GM12872 (cell line): ENCODE measurements around the gene IQSEC3.

Source experiments
- TF ChIP-seq, protein P1 (sequence below): IDR thresholded peaks from 3 replicates; pipeline ENCODE4 v1.5.1; 2011; ENCODE audit warnings: low read depth, mild to moderate bottlenecking, low read length, moderate library complexity; ENCODE audit not compliant: insufficient read depth

The IQSEC3 gene

DNA sequence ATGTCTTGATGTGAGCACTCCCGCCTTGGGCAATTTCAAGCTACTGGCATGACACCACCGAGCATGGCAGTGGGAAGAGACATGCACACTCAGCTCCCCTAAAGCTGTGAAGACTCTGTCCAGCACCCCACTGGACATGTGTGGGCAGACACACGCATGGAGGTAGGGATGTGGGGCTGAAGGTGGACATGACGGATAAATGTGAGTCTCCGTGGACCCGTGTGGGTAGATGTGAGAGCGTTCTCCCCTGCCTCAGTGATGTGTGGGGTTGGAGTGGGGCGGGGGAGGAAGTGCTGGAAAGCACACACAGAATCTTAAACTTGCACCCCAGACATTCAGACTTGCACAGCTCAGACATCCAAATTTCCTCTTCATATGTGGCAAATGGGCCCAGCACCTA lies 134.8 kb downstream of the IQSEC3 start:
- TF ChIP-seq, protein P1, sequence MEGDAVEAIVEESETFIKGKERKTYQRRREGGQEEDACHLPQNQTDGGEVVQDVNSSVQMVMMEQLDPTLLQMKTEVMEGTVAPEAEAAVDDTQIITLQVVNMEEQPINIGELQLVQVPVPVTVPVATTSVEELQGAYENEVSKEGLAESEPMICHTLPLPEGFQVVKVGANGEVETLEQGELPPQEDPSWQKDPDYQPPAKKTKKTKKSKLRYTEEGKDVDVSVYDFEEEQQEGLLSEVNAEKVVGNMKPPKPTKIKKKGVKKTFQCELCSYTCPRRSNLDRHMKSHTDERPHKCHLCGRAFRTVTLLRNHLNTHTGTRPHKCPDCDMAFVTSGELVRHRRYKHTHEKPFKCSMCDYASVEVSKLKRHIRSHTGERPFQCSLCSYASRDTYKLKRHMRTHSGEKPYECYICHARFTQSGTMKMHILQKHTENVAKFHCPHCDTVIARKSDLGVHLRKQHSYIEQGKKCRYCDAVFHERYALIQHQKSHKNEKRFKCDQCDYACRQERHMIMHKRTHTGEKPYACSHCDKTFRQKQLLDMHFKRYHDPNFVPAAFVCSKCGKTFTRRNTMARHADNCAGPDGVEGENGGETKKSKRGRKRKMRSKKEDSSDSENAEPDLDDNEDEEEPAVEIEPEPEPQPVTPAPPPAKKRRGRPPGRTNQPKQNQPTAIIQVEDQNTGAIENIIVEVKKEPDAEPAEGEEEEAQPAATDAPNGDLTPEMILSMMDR = no peak

DNA sequence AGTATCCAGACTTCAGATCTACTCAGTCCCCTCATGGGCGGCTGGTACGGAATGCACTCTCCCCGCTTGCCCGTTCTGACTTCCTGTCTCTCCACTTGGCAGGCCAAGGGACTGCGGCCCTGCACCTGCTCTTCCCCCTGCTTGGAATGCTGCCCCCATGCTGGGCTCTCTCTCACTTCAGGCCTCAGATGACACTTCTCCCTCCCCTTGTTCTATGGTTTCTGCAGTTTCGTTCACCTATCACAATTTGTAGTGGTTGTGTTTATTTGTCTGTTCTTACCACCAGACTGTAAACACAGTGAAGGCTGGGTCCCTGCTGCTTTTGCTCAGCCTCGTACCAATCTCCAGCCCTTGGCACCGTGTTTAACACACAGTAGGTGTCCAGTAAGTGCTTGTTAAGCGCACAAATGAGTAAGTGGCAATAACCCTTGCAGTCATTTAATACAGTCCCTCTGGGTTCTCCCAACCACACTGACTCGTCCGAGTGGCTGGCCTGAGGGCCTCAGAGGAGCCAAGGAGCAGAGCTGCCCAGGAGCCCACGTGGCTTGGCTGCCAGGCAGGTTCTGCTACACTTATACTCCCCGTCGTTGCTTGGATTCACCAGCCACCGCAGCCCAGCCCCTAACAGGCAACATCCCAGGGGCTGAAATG lies 135.6 kb downstream of the IQSEC3 start:
- TF ChIP-seq, protein P1 = no peak

DNA sequence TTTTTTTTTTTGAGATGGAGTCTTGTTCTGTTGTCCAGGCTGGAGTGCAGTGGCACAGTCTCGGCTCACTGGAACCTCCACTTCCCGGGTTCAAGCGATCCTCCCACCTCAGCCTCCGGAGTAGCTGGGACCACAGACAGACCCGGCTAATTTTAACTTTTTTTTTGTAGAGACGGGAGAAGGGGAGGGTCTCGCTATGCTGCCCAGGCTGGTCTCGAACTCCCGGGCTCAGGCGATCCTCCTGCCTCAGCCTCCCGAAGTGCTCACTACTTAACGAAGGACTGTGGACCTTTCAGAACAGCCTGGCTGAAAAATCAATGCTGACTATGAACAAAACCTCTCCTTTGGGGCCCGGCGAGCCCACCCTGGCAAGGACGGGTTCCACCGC lies 136.5 kb downstream of the IQSEC3 start:
- TF ChIP-seq, protein P1 = no peak

DNA sequence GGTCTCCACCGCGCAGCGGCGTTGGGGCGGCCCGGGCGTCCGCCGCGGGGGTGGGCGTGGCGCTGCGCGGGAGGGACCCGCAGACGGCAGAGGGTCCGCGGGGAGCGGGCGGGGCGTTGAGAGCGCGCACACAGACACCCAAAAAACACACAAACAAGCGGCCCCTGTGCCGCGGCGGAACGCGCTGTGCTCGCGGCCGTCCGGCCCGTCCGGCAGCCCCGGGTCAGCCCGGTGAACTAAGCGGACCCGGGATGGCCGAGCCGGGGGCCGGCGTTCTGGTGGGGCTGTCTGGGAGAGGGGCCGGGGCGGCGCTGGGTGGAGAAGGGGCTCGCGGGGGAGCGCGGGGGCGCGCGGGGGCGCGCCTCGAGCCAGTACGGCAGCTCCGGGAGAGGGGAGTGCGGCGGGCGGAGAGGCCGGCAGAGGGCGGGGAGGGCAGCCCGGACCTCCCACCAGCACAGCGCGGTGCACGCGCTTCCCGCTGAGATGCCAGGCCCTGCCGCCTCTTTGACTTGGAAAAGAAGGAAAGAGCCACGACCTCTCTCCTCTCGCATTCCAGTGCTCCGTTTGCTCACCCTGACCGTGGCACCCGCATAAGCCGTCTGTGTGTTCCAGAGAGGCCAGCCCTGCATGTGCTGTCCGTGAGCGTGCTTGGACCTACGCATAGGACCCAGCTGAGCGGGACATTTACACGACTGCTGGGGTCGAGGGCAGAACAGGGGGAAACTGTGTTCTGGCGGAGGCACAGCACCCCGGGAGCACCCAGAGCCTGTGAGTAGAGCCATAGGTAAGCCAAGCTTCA lies 137.1 kb downstream of the IQSEC3 start:
- TF ChIP-seq, protein P1 = no peak

DNA sequence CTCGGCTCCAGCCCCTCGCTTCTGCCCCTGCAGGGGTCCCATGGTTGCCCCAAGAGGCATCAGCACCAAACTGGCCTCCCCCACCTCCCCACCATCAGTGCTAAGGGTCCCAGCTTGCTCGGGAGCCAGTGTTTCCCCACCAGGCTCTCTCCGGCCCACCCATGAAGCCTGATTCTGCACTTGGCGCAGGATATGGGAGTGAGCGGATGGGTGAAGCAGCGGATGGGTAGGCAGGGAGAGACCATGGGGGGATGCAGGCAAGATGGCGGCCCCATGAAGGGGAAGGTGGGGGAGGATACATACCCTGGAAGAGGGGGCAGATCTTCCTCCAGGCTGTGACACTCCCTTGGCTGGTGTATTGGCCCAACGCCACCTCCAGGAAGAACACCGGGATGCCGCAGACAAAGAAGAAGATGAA lies 137.7 kb downstream of the IQSEC3 start:
- TF ChIP-seq, protein P1 = no peak

DNA sequence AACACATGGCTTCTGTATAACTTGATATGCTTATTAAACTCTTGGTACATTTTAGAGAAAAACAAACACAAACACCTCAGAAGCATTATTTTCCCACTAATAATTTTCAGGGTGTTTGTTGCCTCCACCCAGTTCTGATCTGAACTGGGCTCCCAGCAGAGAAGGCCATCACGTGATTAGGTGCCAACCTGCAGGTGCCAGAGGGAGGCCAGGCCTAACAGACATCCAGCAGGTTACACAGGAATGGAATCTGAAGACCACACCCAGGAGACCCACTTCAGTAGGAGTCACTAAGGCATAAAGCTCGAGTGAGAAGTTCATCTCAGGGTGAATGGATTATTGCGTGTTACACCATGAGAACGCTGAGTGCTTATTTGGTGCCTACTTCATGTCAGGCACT lies 138.5 kb downstream of the IQSEC3 start:
- TF ChIP-seq, protein P1 = no peak

DNA sequence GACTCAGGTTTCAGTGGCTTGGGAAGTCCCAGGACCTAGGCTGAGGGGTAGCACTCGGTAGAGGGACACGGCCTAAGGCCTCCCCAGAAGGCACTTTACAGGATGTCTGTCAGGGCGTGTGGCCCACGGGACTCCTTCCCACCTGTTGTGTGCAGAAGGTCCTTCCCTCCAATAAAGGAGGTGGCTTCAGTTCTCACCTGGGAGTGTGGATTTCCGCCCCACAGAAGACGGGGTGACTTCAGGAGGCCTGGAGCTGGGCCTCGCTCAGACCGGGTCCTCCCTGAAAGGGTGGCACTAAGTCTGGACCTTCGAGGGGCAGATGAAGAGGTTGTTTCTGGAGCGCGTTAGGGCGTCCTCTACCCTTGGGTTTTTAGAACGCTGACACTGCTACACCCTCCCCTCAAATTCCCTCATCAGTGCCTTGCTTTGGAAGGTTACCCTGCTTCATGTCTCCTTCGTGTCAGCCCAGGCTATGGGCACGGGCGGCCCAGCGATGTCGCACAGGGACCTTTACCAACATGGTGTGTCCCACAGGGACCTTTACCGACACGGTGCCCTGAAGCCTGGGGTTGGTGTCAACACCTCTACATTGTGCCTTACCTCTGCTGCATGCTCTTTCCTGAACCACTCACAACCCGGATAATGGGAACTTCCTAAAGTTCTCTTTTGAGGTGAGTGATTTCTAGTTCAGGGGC lies 140.3 kb downstream of the IQSEC3 start:
- TF ChIP-seq, protein P1 = no peak
